LNCAP (cell line): ENCODE results near the gene SLC17A4.

Experiments used
- TF ChIP-seq, protein P1 (sequence below): fragments of 450-650 bp; IDR thresholded peaks from 2 replicates; pipeline ENCODE4 v1.5.1; 2017; ENCODE audit warnings: mild to moderate bottlenecking

SLC17A4 gene

DNA sequence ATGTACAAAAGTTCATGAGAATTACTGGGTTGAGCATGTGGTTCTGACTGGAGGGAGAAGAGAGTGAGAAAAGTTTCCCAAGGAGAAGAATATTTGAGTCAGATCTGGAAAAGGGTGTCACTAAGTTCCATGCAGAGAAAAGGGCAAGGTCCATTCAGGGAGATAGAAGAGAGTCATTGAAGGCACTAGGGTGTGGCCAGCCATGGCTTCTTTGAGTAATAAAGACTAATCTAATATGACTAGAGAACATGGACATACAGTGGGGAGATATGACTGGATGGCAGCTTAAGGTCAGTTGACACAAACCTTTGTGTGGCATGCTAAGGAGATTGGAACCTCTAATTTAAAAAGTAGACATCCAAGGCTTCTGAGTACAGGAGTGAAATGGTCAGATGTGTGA, 10.7 kb upstream of the SLC17A4 start:
- TF ChIP-seq, protein P1, sequence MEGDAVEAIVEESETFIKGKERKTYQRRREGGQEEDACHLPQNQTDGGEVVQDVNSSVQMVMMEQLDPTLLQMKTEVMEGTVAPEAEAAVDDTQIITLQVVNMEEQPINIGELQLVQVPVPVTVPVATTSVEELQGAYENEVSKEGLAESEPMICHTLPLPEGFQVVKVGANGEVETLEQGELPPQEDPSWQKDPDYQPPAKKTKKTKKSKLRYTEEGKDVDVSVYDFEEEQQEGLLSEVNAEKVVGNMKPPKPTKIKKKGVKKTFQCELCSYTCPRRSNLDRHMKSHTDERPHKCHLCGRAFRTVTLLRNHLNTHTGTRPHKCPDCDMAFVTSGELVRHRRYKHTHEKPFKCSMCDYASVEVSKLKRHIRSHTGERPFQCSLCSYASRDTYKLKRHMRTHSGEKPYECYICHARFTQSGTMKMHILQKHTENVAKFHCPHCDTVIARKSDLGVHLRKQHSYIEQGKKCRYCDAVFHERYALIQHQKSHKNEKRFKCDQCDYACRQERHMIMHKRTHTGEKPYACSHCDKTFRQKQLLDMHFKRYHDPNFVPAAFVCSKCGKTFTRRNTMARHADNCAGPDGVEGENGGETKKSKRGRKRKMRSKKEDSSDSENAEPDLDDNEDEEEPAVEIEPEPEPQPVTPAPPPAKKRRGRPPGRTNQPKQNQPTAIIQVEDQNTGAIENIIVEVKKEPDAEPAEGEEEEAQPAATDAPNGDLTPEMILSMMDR = no peak

DNA sequence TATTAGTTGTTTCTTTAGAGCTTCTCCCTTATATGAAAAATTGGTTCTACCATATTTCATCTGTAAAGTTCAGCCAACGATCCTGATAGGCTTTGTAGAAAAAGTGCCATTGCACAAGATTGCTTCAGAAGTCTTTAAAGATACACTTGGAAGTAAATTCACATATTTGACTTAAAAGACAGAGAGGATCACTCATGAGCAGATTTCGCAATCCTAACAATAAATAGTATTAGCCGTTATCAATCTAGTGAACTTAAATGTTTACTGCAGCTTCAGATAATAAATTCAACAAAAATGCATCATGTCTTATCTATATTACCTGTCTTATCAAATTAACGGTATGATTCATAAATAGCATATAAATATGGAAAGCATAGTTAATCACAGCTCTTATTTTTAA, 8.7 kb upstream of the SLC17A4 start:
- TF ChIP-seq, protein P1 = no peak

DNA sequence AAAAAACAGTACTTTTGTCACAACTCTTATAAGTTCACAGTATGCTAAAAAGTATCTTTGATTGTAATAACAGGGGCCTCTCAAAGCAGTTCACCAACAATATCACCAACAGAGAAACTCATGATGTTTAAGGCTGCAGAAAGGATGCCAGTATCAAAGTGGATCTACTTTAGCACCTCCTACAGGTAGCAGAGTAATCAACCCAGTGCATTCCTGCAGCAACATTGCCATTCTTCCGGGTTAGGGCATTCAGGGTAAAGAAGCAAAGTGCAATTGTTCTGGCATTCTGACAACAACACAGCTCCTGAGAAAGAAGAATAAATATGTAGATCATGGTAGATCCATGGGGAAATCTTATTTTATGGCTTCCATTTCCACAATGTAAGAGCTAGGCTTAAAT, 7.6 kb upstream of the SLC17A4 start:
- TF ChIP-seq, protein P1 = no peak

DNA sequence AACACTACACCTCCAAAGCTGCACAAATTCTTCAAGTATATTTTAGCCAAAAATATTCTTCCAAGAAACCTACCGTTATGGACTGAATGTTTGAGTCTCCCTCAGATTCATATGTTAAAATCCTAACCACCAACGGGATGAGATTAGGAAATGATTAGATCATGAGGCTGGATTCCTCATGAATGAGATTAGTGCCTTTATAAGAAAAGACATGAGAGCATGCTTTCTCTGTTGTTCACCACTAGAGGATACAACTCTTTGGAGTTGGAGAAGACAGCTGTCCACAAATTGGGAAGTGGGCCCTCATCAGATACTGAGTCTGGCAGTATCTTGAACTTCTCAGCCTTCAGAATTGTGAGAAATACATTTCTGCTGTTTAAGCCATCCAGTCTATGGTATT, 7.1 kb upstream of the SLC17A4 start:
- TF ChIP-seq, protein P1 = no peak

DNA sequence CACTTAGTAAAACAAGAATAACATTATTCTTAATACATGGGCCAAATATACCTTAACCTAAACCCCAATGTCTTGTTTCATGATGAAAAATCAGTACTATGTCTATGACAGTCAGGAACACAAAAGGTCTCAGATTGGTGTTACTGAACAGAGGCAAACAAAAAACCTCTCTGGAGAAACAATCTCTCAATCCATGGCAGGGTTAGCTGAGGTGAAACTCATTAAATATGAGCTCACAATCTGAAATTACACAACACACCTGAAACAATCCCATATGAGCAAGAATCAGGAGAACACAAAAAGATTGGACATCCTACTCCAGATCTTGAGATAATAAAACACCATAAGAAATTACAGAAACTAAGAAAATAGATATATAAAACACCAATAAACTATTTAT, 6.5 kb upstream of the SLC17A4 start:
- TF ChIP-seq, protein P1 = no peak

DNA sequence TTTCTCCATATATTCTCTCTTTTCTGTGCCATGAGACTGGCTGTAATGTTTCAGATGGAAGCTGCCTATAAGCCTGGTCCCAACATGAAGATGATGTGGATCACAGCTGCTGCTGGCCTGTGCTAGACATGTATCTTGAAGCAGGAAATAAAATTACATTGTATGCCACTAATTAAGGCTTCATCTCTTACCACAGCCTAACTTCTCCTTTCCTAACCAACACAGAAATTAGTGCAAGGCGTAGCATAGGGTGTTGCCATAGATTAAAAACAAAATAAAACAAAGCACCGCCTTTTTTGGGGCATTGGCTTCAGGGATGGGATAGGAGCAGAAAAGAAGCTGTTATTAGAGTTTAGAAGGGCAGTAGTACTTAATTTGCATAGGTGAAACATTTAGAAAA, 4.7 kb upstream of the SLC17A4 start:
- TF ChIP-seq, protein P1 = no peak

DNA sequence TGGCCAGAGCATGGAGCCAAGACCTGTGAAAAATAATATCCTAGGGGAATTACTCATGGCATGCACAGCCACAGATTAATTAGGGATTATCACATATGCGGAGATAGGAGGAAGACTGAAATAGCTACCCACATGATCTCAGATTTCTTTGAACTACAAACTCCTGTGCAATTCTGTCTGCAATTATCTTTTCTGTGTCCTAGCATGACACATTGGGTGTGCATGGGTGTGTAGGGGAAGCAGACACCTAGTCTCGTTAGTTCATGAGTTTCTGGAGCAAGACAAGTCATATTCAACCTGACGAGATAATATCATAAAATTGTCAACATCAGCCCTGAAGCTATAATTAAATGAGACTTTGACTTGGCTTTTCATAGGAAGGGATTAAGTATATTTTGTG, 3.6 kb upstream of the SLC17A4 start:
- TF ChIP-seq, protein P1 = no peak

DNA sequence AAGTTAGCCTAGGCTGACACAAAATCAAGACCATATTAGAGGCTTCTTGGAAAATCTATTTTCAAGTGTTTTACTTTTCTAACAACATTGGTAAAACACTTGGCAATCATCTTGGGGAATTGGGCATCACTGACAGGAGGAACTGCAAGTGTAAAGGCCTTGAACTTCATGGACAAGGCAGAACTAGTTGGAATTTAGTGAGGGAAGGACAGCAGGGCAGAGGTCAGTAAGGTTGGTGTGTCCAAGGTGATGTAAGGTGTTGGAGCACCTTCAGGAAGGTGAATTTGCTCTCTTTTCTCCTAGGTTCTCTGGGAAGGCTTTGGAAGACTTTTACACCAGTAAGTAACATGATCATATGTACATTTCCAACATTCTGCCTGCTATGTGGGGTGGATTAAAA, 1.5 kb upstream of the SLC17A4 start:
- TF ChIP-seq, protein P1 = no peak
